Testis (tissue), 3 donors: ENCODE data around the gene KMT2B. TPM values are rescaled to one million over a fixed set of nuclear protein-coding genes. Genes with fewer than 3 reads are reported as not detected.
A peak's percentile ranks its signal among the peaks of the same experiment; 100 is the strongest.

Experiments used
- DNase-seq: peaks from one replicate; pipeline ENCODE4 v3.0.0-alpha.2; 2019
- H3K27ac ChIP-seq, 2 donors: fragments of 200-600 bp; sonication (generic); one replicate each; pipeline ENCODE4 v1.5.1; 2019
- H3K27me3 ChIP-seq: fragments of 200-600 bp; sonication (generic); one replicate; pipeline ENCODE4 v1.5.1; 2019
- H3K36me3 ChIP-seq: fragments of 200-600 bp; sonication (generic); one replicate; pipeline ENCODE4 v1.5.1; 2017; ENCODE audit warnings: low read depth; ENCODE audit errors: missing control alignments
- H3K4me1 ChIP-seq: fragments of 200-600 bp; sonication (generic); one replicate; pipeline ENCODE4 v1.5.1; 2019
- H3K4me3 ChIP-seq, 2 donors: fragments of 200-600 bp; sonication (generic); one replicate each; pipeline ENCODE4 v1.5.1; 2017 to 2019
- H3K9me3 ChIP-seq: fragments of 200-600 bp; sonication (generic); one replicate; pipeline ENCODE4 v1.5.1; 2017
- CTCF ChIP-seq, 3 experiments: fragments of 450-650 bp in 2 of 3; fragments of 200-600 bp in 1 of 3; sonication (generic) in 1 of 3; IDR thresholded peaks; one replicate each; pipeline ENCODE4 v1.5.1; 2016 to 2019; ENCODE audit warnings: antibody characterized with exemption in 3 of 3, mild to moderate bottlenecking in 2 of 3, moderate library complexity in 1 of 3
- POLR2A ChIP-seq: fragments of 450-650 bp; IDR thresholded peaks from one replicate; pipeline ENCODE4 v1.6.1; 2017; ENCODE audit warnings: antibody characterized with exemption, mild to moderate bottlenecking, moderate library complexity
- WGBS, 2 donors: methylation state at CpG; one replicate each; pipeline ENCODE4 v1.1.5; 2018; 5-methylcytosine and 5-hydroxymethylcytosine counted together
- intact Hi-C: fragments of 100-400 bp; cut with DNase I; formaldehyde crosslinking; loops from one replicate; pipeline ENCODE4 v1.15.1; 2023; ENCODE audit warnings: low total_unique reads
- polyA plus RNA-seq: library from polyadenylated mRNA; stranded (reverse); fragments of 350-450 nt; fragmentation: Illumina TruSeq; extraction: RNeasy Lipid Tissue Mini Kit (QIAGEN cat#74804); gene quantifications from one replicate; pipeline ENCODE4 v1.2.3, GENCODE V29; 2014; ENCODE audit warnings: low read depth, low replicate concordance; ENCODE audit not compliant: insufficient read depth
- total RNA-seq, 2 donors: library from RNA; depleted of rRNA; stranded (reverse); fragments of >200 nt; gene quantifications; one replicate each; pipeline ENCODE4 v1.2.3, GENCODE V29; 2016

The KMT2B gene
- total and polyA plus RNA-seq, 3 donors from 2014 or later, result 73.3 to 110 (median 109) TPM

- Histone ChIP-seq H3K27ac (peak overlapping the region; percentile 91 to 97), H3K4me1 (peaks cover 24% of the 10 kb centered on the region), H3K9me3 (no peaks in the 10 kb centered on the region), H3K36me3 (no peaks in the 10 kb centered on the region), H3K4me3 (peak overlapping the region; percentile 88 to 92), H3K27me3 (no peaks in the 10 kb centered on the region)
- WGBS, 2 donors, result 15 to 32% methylated on average over 23 to 72 of the region's 74 CpGs
- intact Hi-C loops, result no loop called here
- TF ChIP-seq POLR2A, result no peak
- peak; percentile 79 for DNase-seq
These were observed 38.0 kb downstream of the KMT2B start for GRCh38 chr19:35755550-35756376.

- H3K9me3 ChIP-seq, result no peaks in the 10 kb centered on the region
- WGBS, 2 donors, result 4 to 16% methylated on average over 22 to 41 of the region's 52 CpGs
- H3K36me3 ChIP-seq, result no peaks in the 10 kb centered on the region
- TF ChIP-seq POLR2A, result no peak
- no peak for TF ChIP-seq CTCF (IDR thresholded peaks at IDR 0.05)
- H3K27ac ChIP-seq, result peak within 1 kb of the TSS; percentile 91 to 97
- H3K4me3 ChIP-seq, result peak within 1 kb of the TSS; percentile 88 to 92
- intact Hi-C loops, result no loop called here
- peaks cover 24% of the 10 kb centered on the region for H3K4me1 ChIP-seq
- DNase-seq, result peak; percentile 68
- no peaks in the 10 kb centered on the region for H3K27me3 ChIP-seq
These were observed 38.8 kb downstream of the KMT2B start, which contains the start of gene HSPB6 for GRCh38 chr19:35756377-35757230. Gene HSPB6, minus strand, starts transcription at chr19:35757029. Its CDS starts 21 bp downstream, at chr19:35757008.

GRCh38 chr19:35757231-35757748, 39.5 kb downstream of the KMT2B start:
- 4 to 8% methylated on average over 12 to 14 of the region's 19 CpGs for WGBS, 2 donors
- H3K36me3 ChIP-seq, result no peaks in the 10 kb centered on the region
- H3K4me1 ChIP-seq, result peaks cover 24% of the 10 kb centered on the region
- TF ChIP-seq CTCF (IDR thresholded peaks at IDR 0.05), result no peak
- H3K9me3 ChIP-seq, result no peaks in the 10 kb centered on the region
- intact Hi-C loops, result no loop called here
- peak overlapping the region; percentile 91 to 97 for H3K27ac ChIP-seq
- DNase-seq, result peak; percentile 91
- peak overlapping the region; percentile 88 to 92 for H3K4me3 ChIP-seq
- no peaks in the 10 kb centered on the region for H3K27me3 ChIP-seq

- 0% methylated on average over 32 to 44 of the region's 53 CpGs for WGBS, 2 donors
- Histone ChIP-seq H3K4me3 (peak within 1 kb of the TSS; percentile 88 to 92), H3K9me3 (no peaks in the 10 kb centered on the region), H3K4me1 (peaks cover 24% of the 10 kb centered on the region), H3K27me3 (no peaks in the 10 kb centered on the region), H3K36me3 (no peaks in the 10 kb centered on the region), H3K27ac (peak within 1 kb of the TSS; percentile 91 to 97)
- DNase-seq, result peak; percentile 99
- TF ChIP-seq CTCF (IDR thresholded peaks at IDR 0.05) (peak in 1 of 3 experiments; percentile 1), POLR2A (no peak)
- intact Hi-C loops, result no loop called here
These were observed 40.2 kb downstream of the KMT2B start, which contains the start of gene PROSER3 for GRCh38 chr19:35757749-35758608. Gene PROSER3, plus strand, starts transcription at chr19:35758176. Its CDS starts 40 bp downstream, at chr19:35758216.
